Measurements from ENCODE around the gene ZNF337.

- TF ChIP-seq EZH2 (IDR thresholded peaks at IDR 0.05; ENCODE audit: low read length, missing control alignments) (no peak), CTCF (conservative IDR thresholded peaks at IDR 0.05 in 1 of 2, IDR thresholded peaks at IDR 0.05 in 1 of 2; ENCODE audit: low read depth in 1 of 2, low read length in 2 of 2) (peak in 1 of 2 donors; percentile 7)
Observed at GRCh38 chr20:25696371-25697131, at the start of gene ZNF337.
